NCI-H345 treated with DMSO at 0.1 percent for 48 hours (cell line): Measurements from ENCODE around the gene KPNA2.
"Not testable (repeated sequence)": the region's sequence is repeated elsewhere in the genome, so short reads cannot be mapped to it uniquely, and the experiment has no call there.

Experiments
- DNase-seq: peaks from one replicate; lab custom pipeline; 2025; ENCODE audit not compliant: unreplicated experiment; lab: John Stamatoyannopoulos, UW

KPNA2 gene

GRCh38 chr17:68054296-68054900 is 18.9 kb downstream of the KPNA2 start:
- no peak for DNase-seq

- DNase-seq, result no peak
These were observed 22.0 kb downstream of the KPNA2 start for GRCh38 chr17:68057531-68057952.

- no peak for DNase-seq
These were observed 24.8 kb downstream of the KPNA2 start for GRCh38 chr17:68060336-68060735.

- DNase-seq, result no peak
These were observed 26.2 kb downstream of the KPNA2 start for GRCh38 chr17:68061512-68062313.

GRCh38 chr17:68065366-68065765 is 29.8 kb downstream of the KPNA2 start:
- DNase-seq, result not testable (repeated sequence)

- not testable (repeated sequence) for DNase-seq
These were observed 33.0 kb downstream of the KPNA2 start for GRCh38 chr17:68068512-68068911.

- DNase-seq, result not testable (repeated sequence)
These were observed 35.3 kb downstream of the KPNA2 start for GRCh38 chr17:68070582-68071444.

GRCh38 chr17:68074279-68074678 is 38.7 kb downstream of the KPNA2 start:
- DNase-seq, result no peak

GRCh38 chr17:68075953-68076607 is 40.5 kb downstream of the KPNA2 start:
- not testable (repeated sequence) for DNase-seq

GRCh38 chr17:68077498-68077897 is 42.0 kb downstream of the KPNA2 start:
- DNase-seq, result not testable (repeated sequence)

- no peak for DNase-seq
These were observed 45.0 kb downstream of the KPNA2 start for GRCh38 chr17:68080411-68081150.

GRCh38 chr17:68081305-68082265 is 46.0 kb downstream of the KPNA2 start:
- DNase-seq, result not testable (repeated sequence)

- no peak for DNase-seq
These were observed 50.3 kb downstream of the KPNA2 start for GRCh38 chr17:68085771-68086381.

- not testable (repeated sequence) for DNase-seq
These were observed 51.1 kb downstream of the KPNA2 start for GRCh38 chr17:68086666-68087065.

GRCh38 chr17:68087131-68087623 is 51.6 kb downstream of the KPNA2 start:
- DNase-seq, result not testable (repeated sequence)

- DNase-seq, result no peak
These were observed 52.3 kb downstream of the KPNA2 start for GRCh38 chr17:68087851-68088250.

- no peak for DNase-seq
These were observed 54.3 kb downstream of the KPNA2 start for GRCh38 chr17:68089881-68090280.

- no peak for DNase-seq
These were observed 59.0 kb downstream of the KPNA2 start for GRCh38 chr17:68094481-68095078.
